ENCODE measurements around the gene CFTR.
"Not testable (repeated sequence)": the region's sequence is repeated elsewhere in the genome, so short reads cannot be mapped to it uniquely, and the experiment has no call there.

The CFTR gene

DNA sequence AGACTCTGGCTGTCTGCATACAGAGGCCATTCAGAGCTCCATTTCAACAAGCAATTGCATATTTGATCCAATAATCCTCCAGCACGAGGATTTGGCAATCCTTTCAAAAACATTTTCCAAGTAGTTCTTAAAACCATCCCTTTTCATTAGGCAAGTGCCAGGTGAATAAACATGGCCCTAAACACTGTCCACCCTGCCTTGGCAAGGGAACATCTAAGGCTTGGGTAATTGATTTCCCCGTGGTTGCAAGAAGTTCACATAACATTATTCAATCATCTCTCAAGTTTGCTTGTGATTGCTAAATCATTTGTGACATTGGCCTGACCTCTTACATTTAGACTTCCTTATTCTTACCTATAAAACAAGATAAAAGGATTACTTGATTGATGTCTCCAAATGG lies 218.2 kb downstream of the CFTR start:
- no peak for DNase-seq

- no peak for DNase-seq
These were observed 224.2 kb downstream of the CFTR start for GRCh38 chr7:117704063-117704462.

- no peak for DNase-seq
These were observed 225.8 kb downstream of the CFTR start for GRCh38 chr7:117705630-117706029.

DNA sequence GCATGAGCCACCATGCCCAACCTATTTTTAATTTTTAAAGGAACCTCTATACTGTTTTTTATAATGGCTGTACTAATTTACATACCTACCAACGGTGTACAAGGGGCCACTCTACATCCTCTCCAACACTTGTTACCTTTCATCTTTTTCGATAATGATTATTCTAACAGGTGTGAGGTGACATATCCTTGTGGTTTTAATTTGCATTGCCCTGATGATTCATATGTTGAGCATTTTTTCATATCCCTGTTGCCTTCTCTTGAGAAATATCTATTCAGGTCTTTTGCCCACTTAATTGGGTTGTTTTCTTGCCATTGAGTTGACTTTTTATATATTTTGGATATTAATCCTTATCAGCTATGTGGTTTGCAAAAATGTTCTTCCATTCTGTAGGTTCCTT lies 226.4 kb downstream of the CFTR start:
- DNase-seq, result no peak

- DNase-seq, result no peak
These were observed 227.3 kb downstream of the CFTR start for GRCh38 chr7:117707080-117707479.

GRCh38 chr7:117708173-117708572 lies 228.3 kb downstream of the CFTR start:
- not testable (repeated sequence) for DNase-seq

GRCh38 chr7:117711556-117711955 lies 231.7 kb downstream of the CFTR start:
- no peak for DNase-seq

- peak; percentile 71 for DNase-seq
These were observed 236.1 kb downstream of the CFTR start for GRCh38 chr7:117715784-117716445.

DNA sequence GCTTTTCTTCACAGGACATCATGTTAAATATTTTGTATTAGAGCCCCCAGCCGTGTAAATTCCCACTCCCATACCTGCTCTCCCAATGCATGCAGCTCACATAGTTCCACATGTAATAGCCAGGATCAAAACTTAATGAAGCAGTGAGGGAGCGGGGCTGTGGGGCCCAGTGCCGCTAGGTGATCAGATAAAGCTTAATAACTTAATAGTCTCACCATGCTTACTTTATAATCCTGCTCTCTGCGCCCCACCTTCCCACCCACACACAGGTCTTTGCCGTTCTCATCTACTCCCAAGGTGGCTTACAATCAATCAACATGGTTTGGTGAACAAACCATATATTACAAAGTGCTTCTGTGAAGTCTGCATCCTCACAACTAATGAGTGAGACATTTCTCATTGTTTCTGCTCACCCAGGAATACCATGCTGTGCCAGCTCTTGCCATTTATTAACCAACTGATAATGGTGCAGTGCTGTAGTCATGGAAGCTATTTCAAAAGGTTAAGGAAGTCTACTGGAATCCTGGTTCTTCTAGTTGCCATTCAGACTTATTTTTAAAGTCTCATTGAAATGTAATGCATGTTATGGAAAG lies 237.0 kb downstream of the CFTR start:
- no peak for DNase-seq

GRCh38 chr7:117717357-117717756 lies 237.5 kb downstream of the CFTR start:
- no peak for DNase-seq
